ENCODE results near the gene BOC. TPM values are rescaled to one million over a fixed set of nuclear protein-coding genes. Genes with fewer than 3 reads are reported as not detected.

Gene BOC
- total RNA-seq, 1 donor from 2014 or later = 4.7 TPM

DNA sequence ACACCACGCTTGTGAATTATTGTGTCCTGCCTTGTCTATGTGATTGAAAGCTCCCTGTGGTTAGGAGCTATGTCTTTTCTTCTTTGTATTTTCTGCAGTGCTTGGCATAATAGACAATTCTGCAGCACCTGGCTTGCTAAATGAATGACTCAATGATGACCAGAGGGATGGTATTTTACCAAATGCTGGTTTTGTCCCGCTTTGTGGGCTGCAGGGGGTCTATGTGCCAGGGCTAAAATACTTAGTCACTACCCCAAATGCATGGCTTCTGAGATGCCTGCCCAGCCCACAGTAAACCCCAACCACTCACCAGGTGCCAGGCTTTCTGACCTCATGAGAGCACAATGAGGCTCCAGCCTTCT is 50.9 kb downstream of the BOC start:
- no peak for DNase-seq (ENCODE audit: low read depth)
- H3K4me3 ChIP-seq (ENCODE audit: low read depth, low read length) = no peak overlapping the region
- H3K36me3 ChIP-seq (ENCODE audit: control insufficient read depth, insufficient read depth, low read length) = no peaks in the 10 kb centered on the region
- TF ChIP-seq, protein P1, sequence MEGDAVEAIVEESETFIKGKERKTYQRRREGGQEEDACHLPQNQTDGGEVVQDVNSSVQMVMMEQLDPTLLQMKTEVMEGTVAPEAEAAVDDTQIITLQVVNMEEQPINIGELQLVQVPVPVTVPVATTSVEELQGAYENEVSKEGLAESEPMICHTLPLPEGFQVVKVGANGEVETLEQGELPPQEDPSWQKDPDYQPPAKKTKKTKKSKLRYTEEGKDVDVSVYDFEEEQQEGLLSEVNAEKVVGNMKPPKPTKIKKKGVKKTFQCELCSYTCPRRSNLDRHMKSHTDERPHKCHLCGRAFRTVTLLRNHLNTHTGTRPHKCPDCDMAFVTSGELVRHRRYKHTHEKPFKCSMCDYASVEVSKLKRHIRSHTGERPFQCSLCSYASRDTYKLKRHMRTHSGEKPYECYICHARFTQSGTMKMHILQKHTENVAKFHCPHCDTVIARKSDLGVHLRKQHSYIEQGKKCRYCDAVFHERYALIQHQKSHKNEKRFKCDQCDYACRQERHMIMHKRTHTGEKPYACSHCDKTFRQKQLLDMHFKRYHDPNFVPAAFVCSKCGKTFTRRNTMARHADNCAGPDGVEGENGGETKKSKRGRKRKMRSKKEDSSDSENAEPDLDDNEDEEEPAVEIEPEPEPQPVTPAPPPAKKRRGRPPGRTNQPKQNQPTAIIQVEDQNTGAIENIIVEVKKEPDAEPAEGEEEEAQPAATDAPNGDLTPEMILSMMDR (IDR thresholded peaks at IDR 0.05; ENCODE audit: insufficient read depth, low read length, poor library complexity, severe bottlenecking) = no peak
- H3K27me3 ChIP-seq (ENCODE audit: control insufficient read depth, insufficient read depth, low read length) = no peaks in the 10 kb centered on the region

DNA sequence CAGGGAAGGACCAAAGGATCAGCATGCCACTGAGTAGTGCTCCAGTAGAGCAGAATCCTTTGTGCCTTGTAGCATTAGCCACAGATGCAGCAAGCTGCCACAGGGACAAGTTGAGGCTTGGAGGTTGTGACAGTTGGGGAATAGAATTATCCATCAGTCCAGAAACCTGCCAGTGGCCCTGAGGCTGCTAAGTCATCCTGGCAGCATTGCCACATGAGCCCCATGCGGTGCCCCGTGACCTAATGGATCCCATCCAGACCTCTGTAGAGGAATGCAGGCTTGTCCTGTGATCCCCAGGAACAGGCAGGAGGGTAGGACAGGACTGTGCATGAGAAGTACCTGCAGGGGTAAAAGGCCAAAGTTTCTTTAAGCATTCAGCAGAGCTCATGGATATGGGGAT is 51.7 kb downstream of the BOC start:
- no peak for DNase-seq (ENCODE audit: low read depth)
- TF ChIP-seq, protein P1 (IDR thresholded peaks at IDR 0.05; ENCODE audit: insufficient read depth, low read length, poor library complexity, severe bottlenecking) = no peak
- no peaks in the 10 kb centered on the region for H3K27me3 ChIP-seq (ENCODE audit: control insufficient read depth, insufficient read depth, low read length)
- no peaks in the 10 kb centered on the region for H3K36me3 ChIP-seq (ENCODE audit: control insufficient read depth, insufficient read depth, low read length)
- H3K4me3 ChIP-seq (ENCODE audit: low read depth, low read length) = no peak overlapping the region

DNA sequence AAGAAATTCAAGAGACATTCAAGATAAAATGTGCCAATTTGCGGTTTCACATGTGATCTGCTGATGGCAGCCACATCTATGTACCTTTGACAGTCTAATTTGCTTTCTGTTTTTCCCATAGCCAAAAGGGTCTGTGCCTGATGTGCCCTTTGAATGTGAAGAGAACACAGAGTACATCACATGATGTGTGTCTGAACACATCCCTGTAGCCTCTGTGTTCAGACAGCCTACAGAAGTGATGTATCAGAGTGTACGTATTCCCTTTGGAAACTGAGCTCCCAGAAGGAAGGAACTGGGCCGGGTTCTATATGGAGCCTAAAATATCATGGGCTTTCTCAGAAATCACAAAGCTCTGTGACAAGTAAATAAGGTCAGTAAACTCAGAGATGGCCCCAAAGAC is 52.4 kb downstream of the BOC start:
- Histone ChIP-seq H3K4me3 (ENCODE audit: low read depth, low read length) (no peak overlapping the region), H3K27me3 (ENCODE audit: control insufficient read depth, insufficient read depth, low read length) (no peaks in the 10 kb centered on the region), H3K36me3 (ENCODE audit: control insufficient read depth, insufficient read depth, low read length) (no peaks in the 10 kb centered on the region)
- DNase-seq (ENCODE audit: low read depth) = no peak
- TF ChIP-seq, protein P1 (IDR thresholded peaks at IDR 0.05; ENCODE audit: insufficient read depth, low read length, poor library complexity, severe bottlenecking) = no peak

DNA sequence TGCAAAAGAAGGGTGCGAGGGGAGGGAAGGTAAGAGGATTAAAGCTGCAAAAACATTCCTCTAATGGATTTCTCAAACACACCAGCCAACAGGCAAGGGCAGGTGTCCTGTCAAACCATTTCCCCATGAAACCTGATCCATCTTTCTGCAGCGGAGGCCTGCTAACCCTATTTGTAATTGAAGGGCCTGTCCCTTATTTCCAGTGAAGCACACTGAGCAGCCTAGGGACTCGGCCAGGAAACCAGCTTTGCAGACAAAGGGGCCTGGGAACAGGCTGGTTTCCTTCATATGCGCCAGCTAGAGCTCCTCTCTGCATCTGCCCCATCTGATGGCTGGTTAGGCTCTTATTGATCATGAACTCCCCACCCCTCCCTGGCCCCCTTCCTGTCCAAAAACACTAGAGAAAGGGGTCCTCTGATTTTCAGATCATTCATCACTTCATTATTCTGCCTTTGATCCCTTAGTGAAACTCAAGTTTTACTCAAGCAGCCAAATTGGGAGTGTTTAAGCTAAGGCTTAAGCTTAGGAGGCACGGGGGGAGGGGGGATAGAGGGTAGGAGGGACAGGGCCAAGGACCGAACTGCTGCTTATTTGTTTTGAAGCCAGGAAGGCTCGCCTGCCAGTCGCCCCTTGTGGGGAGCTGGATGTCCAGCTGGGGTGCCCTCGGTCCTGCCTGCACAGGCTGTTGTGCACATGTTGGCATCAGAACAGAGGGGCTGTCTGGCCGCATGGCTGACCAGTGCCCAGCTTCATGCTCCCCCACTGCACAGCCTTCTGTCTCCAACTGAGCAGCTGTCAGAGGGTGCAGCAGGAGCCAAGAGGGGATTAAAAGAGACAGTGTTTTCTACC is 53.1 kb downstream of the BOC start:
- no peaks in the 10 kb centered on the region for H3K27me3 ChIP-seq (ENCODE audit: control insufficient read depth, insufficient read depth, low read length)
- DNase-seq (ENCODE audit: low read depth) = no peak
- TF ChIP-seq, protein P1 (IDR thresholded peaks at IDR 0.05; ENCODE audit: insufficient read depth, low read length, poor library complexity, severe bottlenecking) = no peak
- no peak overlapping the region for H3K4me3 ChIP-seq (ENCODE audit: low read depth, low read length)
- H3K36me3 ChIP-seq (ENCODE audit: control insufficient read depth, insufficient read depth, low read length) = no peaks in the 10 kb centered on the region

DNA sequence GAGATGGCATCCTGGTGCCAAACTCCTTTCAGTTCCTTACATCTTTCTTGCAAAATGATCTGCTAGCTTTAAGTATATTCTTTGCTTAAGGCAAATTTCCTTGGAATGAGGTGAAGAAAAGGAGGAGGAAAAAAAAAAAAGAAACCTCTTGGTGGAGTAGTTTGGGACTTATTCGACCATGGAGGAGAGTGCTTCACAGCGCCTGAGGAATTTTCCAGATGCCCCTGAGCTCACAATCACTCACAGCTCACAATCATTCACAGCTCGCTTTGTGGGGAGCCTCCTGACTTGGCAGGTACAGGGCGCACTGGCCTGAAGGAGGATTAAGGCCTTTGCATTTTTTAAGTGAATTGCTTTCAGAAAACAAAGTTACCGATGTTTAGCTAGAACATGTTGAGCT is 53.9 kb downstream of the BOC start:
- Histone ChIP-seq H3K36me3 (ENCODE audit: control insufficient read depth, insufficient read depth, low read length) (no peaks in the 10 kb centered on the region), H3K27me3 (ENCODE audit: control insufficient read depth, insufficient read depth, low read length) (no peaks in the 10 kb centered on the region), H3K4me3 (ENCODE audit: low read depth, low read length) (no peak overlapping the region)
- DNase-seq (ENCODE audit: low read depth) = no peak
- TF ChIP-seq, protein P1 (IDR thresholded peaks at IDR 0.05; ENCODE audit: insufficient read depth, low read length, poor library complexity, severe bottlenecking) = no peak

DNA sequence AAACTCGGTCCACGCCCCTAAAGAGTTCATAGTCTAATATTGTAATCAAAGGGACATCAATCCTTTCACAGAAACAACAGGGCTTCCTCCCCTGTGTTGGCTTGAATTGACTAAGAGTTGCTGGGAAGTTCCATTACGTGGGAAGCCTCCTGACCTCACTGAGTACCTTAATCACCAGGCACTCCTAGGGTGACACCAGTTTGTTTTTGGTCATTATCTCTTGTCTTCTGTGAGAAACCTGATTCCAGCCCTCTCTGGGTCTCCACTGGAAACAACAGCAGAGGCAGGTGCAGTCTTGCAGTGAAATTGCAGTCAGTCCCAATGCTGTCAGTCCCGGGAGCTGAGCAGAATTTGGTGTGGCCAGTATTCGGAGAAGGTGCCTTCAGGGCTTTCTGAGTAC is 55.4 kb downstream of the BOC start:
- TF ChIP-seq, protein P1 (IDR thresholded peaks at IDR 0.05; ENCODE audit: insufficient read depth, low read length, poor library complexity, severe bottlenecking) = no peak
- no peaks in the 10 kb centered on the region for H3K27me3 ChIP-seq (ENCODE audit: control insufficient read depth, insufficient read depth, low read length)
- H3K4me3 ChIP-seq (ENCODE audit: low read depth, low read length) = no peak overlapping the region
- no peak for DNase-seq (ENCODE audit: low read depth)
- H3K36me3 ChIP-seq (ENCODE audit: control insufficient read depth, insufficient read depth, low read length) = no peaks in the 10 kb centered on the region

Measured in kidney epithelial cell (primary cell).